Immature natural killer cell (primary cell): Measurements from ENCODE around the gene MRPL36. TPM values are rescaled to one million over a fixed set of nuclear protein-coding genes. Genes with fewer than 3 reads are reported as not detected.
"Not testable (repeated sequence)": the region's sequence is repeated elsewhere in the genome, so short reads cannot be mapped to it uniquely, and the experiment has no call there.

Experiments
- DNase-seq, 3 donors: peaks; one replicate each; pipeline ENCODE4 v3.0.0; 2022; ENCODE audit warnings: mixed read lengths in 1 of 3
- H3K27ac Mint-ChIP-seq, 6 donors: one replicate each; pipeline ENCODE4 v1.8.0; 2020; ENCODE audit warnings: mixed read lengths in 6 of 6, mild to moderate bottlenecking in 5 of 6, inconsistent platforms in 4 of 6, moderate library complexity in 3 of 6
- H3K27me3 Mint-ChIP-seq, 3 donors: one replicate each; pipeline ENCODE4 v1.8.0; 2020 to 2021; ENCODE audit warnings: low read depth in 3 of 3, mild to moderate bottlenecking in 3 of 3, mixed read lengths in 3 of 3, moderate library complexity in 3 of 3, inconsistent platforms in 1 of 3
- H3K36me3 Mint-ChIP-seq, 3 donors: one replicate each; pipeline ENCODE4 v1.8.0; 2020; ENCODE audit warnings: mixed read lengths in 3 of 3, inconsistent platforms in 2 of 3, mild to moderate bottlenecking in 2 of 3
- H3K4me1 Mint-ChIP-seq, 2 donors: one replicate each; pipeline ENCODE4 v1.8.0; 2020; ENCODE audit warnings: inconsistent platforms in 2 of 2, mild to moderate bottlenecking in 2 of 2, mixed read lengths in 2 of 2, moderate library complexity in 1 of 2
- H3K4me3 Mint-ChIP-seq, 5 donors: one replicate each; pipeline ENCODE4 v1.8.0; 2020; ENCODE audit warnings: mild to moderate bottlenecking in 5 of 5, mixed read lengths in 5 of 5, inconsistent platforms in 3 of 5, moderate library complexity in 3 of 5
- H3K9me3 Mint-ChIP-seq, 6 donors: one replicate each; pipeline ENCODE4 v1.8.0; 2020; ENCODE audit warnings: mild to moderate bottlenecking in 6 of 6, mixed read lengths in 6 of 6, inconsistent platforms in 4 of 6, moderate library complexity in 3 of 6
- polyA plus RNA-seq, 3 donors: library from polyadenylated mRNA; unstranded; fragments of 300-500 nt; fragmentation: Illumina TruSeq; gene quantifications; one replicate each; pipeline ENCODE4 v1.2.3, GENCODE V29; 2021

The MRPL36 gene
- polyA plus RNA-seq, 3 donors from 2014 or later = 86.5 to 142 (median 87.6) TPM

DNA sequence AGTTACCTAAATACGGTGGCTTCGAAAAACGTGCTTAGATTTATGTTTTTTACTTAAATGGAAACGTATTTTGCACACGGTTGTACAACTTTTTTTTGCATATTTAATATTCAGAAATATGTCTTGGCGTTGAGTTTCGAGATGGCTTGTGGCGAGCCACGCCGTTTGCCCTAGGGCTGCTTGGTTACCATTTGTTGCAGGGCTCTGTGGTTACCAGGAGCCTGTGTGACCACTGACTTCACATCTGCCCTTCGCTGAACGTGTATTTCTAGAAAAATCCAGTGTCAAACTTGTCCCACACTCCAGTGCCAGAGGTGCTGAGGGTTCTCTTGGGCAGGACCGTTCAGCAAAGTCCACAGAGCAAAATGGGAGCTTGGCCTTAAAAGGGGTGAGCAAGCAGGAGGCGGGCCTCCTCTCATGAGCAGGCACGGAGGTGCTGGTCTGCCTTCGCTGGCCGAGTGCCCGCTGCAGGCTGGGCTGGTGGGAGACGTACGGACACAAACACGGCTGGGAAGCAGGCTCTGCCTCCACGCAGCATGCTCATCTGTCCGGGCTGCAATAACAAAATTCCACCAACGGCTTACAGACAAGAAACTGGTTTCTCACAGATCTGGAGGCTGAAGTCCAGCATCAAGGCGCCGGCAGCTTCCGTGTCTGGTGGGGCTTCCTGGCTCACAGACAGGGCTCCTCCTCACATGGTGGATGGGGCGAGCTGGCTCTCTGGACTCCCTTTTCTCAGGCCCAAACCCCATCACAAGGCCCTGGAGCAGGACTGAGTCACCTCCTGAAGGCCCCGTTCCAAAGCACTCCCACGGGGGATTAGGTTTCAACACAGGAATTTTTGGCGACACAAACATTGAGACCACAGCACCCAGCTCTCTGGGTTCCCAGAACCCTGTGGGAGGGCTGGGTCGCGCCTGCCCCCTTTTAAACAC lies 5.4 kb downstream of the MRPL36 start:
- Mint-ChIP-seq H3K27me3 (peaks cover 0 to 8% (median 8%) of the 10 kb centered on the region in 3 donors), H3K9me3 (no peaks in the 10 kb centered on the region), H3K4me1 (peaks cover 32 to 53% of the 10 kb centered on the region in 2 donors), H3K4me3 (no peak overlapping the region), H3K36me3 (peaks cover 0 to 13% (median 6%) of the 10 kb centered on the region in 3 donors), H3K27ac (peak overlapping the region in 1 of 6 donors; percentile 34)
- DNase-seq = no peak

GRCh38 chr5:1793301-1793740 lies 6.3 kb downstream of the MRPL36 start:
- H3K9me3 Mint-ChIP-seq = no peaks in the 10 kb centered on the region
- H3K4me3 Mint-ChIP-seq = peak overlapping the region in 2 of 5 donors; percentile 73 to 74
- DNase-seq = no peak
- H3K27ac Mint-ChIP-seq = peak overlapping the region; percentile 85 to 96 (median 90)
- peaks cover 0 to 11% (median 6%) of the 10 kb centered on the region in 3 donors for H3K36me3 Mint-ChIP-seq
- H3K27me3 Mint-ChIP-seq = peaks cover 0 to 8% (median 8%) of the 10 kb centered on the region in 3 donors
- peaks cover 23 to 45% of the 10 kb centered on the region in 2 donors for H3K4me1 Mint-ChIP-seq

- Mint-ChIP-seq H3K9me3 (no peaks in the 10 kb centered on the region), H3K27me3 (peaks cover 0 to 8% (median 8%) of the 10 kb centered on the region in 3 donors), H3K4me1 (peaks cover 23 to 41% of the 10 kb centered on the region in 2 donors), H3K27ac (peak overlapping the region; percentile 85 to 96 (median 90)), H3K4me3 (peak overlapping the region; percentile 28 to 78 (median 73)), H3K36me3 (peaks cover 0 to 8% (median 6%) of the 10 kb centered on the region in 3 donors)
- DNase-seq = peak; percentile 55 to 80 (median 65)
Measured at GRCh38 chr5:1792842-1793266, 6.8 kb downstream of the MRPL36 start.

GRCh38 chr5:1791176-1791575 lies 8.5 kb downstream of the MRPL36 start:
- Mint-ChIP-seq H3K9me3 (no peaks in the 10 kb centered on the region), H3K27ac (peak overlapping the region in 5 of 6 donors; percentile 49 to 96 (median 87)), H3K36me3 (peaks cover 0 to 6% (median 4%) of the 10 kb centered on the region in 3 donors), H3K4me3 (peak overlapping the region in 1 of 5 donors; percentile 21), H3K27me3 (peaks cover 0 to 11% (median 8%) of the 10 kb centered on the region in 3 donors), H3K4me1 (peaks cover 23 to 31% of the 10 kb centered on the region in 2 donors)
- DNase-seq = no peak

DNA sequence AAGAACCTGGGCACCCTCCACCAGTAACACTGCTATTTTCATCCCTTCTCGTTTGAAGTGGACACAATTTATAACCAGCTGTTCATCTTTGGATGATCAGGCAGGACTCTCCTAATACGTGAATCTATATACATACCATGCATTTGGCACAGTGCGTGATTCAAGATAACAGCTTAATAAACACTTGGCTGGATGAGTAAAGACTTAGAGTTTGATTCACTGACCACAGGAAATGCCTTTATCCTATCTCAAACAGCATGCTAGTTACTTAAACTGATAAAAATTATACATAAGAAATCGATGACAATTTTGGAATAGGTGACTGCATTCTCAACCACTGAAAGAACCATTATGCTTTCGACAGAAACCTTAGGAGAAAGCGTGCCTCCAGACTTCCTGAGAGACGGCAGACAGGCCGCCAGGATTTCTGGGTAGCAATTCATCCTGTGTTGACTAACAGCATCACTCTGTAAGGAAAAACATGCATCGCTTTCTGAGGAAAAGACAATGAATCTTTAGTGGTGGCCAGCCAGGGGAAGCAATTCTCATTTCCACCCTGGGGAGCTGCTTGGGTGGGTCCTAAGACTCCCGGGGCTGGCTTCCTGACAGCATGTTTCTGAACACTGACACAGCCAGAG lies 9.7 kb downstream of the MRPL36 start:
- Mint-ChIP-seq H3K27ac (peak overlapping the region in 1 of 6 donors; percentile 14), H3K36me3 (peaks cover 0 to 6% (median 4%) of the 10 kb centered on the region in 3 donors), H3K4me1 (peaks cover 23 to 29% of the 10 kb centered on the region in 2 donors), H3K9me3 (no peaks in the 10 kb centered on the region), H3K27me3 (peaks cover 0 to 15% (median 10%) of the 10 kb centered on the region in 3 donors), H3K4me3 (no peak overlapping the region)
- DNase-seq = no peak

DNA sequence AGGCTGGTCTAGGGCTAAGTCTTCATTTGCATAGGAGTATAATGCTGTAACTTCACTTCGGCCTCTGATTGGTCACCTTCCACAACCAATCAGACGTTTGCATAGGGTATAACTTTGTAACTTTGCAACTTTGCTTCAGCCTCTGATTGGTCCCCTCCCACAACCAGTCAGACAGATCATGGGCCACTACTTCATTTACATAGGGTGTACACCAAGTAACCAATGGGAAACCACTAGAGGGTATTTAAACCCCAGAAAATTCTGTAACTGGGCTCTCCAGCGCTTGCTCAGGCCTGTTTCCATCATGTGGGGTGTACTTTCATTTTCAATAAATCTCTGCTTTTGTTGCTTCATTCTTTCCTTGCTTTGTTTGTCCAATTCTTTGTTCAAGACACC lies 10.2 kb downstream of the MRPL36 start:
- H3K9me3 Mint-ChIP-seq, H3K36me3 Mint-ChIP-seq, DNase-seq, H3K4me3 Mint-ChIP-seq, H3K27ac Mint-ChIP-seq: not testable (repeated sequence)
- peaks cover 0 to 16% (median 11%) of the 10 kb centered on the region in 3 donors for H3K27me3 Mint-ChIP-seq
- H3K4me1 Mint-ChIP-seq = peaks cover 23 to 27% of the 10 kb centered on the region in 2 donors

DNA sequence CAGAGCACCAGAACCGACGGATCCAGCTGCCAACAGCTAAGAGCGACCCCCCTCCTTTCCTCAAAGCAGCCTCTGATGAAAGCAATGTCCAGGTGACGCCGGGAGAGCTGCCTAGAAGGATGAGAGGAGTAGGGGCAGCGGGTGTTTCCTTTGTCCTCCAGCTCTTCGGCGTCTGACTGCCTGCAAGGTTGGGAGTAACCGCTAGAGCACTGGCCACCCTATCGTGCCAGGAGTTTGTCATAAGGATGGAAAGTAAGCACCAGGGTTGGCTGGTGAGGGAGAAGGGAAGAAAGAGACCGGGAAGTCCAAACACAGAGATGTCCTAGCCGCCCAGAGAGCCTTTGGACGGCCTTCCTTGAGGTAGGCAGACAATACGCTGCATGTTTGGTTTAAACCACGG lies 10.8 kb downstream of the MRPL36 start:
- DNase-seq = no peak
- H3K4me1 Mint-ChIP-seq = peaks cover 23 to 25% of the 10 kb centered on the region in 2 donors
- peaks cover 0 to 6% (median 4%) of the 10 kb centered on the region in 3 donors for H3K36me3 Mint-ChIP-seq
- no peak overlapping the region for H3K4me3 Mint-ChIP-seq
- H3K9me3 Mint-ChIP-seq = no peaks in the 10 kb centered on the region
- H3K27ac Mint-ChIP-seq = no peak overlapping the region
- peaks cover 0 to 16% (median 12%) of the 10 kb centered on the region in 3 donors for H3K27me3 Mint-ChIP-seq

DNA sequence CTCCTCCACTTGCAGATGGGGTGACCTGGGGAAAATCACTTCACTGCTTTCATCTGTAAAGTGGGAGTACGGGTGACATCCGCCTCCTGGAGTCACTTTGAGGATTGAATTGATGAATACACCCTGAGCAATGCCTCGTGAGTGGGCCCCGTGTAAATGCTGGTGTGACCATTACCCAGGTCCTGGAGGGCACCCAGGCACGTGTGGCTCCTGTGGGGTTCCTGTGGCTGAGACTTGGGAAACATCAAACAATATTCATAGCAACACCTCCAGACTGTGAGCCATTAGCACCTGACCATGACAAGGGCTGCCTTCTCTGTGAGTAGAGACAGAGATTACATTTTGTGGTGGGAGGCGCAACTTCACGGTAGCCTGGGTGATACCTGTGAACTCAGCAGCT lies 11.4 kb downstream of the MRPL36 start:
- DNase-seq = no peak
- Mint-ChIP-seq H3K4me1 (peaks cover 18 to 20% of the 10 kb centered on the region in 2 donors), H3K9me3 (no peaks in the 10 kb centered on the region), H3K27me3 (peaks cover 0 to 16% (median 12%) of the 10 kb centered on the region in 3 donors), H3K4me3 (no peak overlapping the region), H3K36me3 (peaks cover 0 to 6% (median 4%) of the 10 kb centered on the region in 3 donors), H3K27ac (no peak overlapping the region)

DNA sequence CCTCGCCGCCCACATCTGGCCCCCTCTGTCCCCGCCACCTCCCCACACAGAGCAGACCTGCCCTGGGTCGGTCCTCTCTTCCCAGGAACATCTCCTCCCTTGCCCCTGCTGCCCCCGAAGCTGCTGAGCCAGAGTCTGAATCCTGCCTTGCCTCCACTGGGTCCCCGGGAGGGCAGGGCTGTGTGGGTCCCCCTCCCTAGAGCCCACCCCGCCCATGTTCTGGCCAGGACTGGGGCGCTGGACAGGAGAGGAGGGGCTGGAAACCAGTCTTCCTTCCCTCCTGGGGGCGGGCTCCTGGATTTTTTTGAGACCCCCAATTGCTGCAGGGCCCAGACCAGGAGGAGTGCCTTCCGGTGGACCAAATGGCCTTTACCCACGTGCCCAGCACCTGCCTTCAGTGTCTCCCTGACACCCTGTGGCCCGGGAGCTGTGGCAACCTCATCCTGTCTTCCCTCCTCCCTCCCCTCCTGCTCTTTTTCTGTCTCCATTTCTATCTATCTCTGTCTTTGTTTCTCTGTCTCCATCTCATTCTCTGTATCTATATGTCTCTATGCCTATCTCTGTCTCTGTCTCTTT lies 12.1 kb downstream of the MRPL36 start:
- Mint-ChIP-seq H3K27ac (peak overlapping the region in 1 of 6 donors; percentile 54), H3K36me3 (peaks cover 0 to under 1% (median 0%) of the 10 kb centered on the region in 3 donors), H3K9me3 (no peaks in the 10 kb centered on the region), H3K4me3 (no peak overlapping the region), H3K4me1 (peaks cover 12 to 14% of the 10 kb centered on the region in 2 donors), H3K27me3 (peaks cover 0 to 10% (median 7%) of the 10 kb centered on the region in 3 donors)
- no peak for DNase-seq

DNA sequence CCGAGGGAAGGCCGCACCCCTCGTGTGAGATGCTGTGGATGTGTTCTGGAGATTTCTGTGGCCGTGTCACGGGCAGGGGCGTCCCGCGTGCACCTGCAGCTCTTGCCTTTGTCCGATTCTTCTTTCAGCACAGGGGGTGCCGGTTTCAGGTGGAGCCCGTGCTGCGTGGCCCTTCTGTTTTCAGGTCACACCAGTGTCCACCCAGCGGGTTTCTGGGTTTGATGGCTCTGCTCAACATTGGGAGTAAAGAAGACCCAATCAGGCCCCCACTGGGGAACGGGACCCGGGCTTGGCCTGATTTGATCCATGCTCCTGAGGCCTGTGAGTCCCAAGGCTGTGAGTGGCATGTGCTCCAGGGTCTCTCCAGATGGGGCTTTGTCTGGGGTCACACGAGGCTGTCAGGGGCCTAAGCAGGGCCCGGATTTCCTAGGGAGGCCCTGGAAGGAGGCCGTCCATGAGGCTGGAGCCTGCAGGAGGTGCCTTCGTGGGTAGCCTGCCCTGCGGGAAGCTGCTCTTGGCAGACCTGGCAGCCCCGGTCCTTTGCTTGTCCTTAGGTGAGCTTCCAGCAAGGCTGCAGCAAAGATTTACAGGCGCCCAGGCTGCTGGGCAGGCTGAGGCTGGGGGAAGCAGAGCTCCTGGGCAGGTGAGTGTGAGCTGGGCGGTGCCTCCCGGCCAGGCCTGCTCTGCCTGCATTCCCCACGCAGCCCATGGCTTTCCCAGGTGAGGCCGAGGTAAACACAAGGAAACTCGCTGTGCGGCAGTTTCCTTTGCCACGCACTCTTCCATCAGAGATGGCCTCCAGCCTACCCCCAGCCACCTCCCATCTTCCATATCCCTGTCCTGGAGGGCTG lies 12.8 kb downstream of the MRPL36 start:
- H3K36me3 Mint-ChIP-seq = no peaks in the 10 kb centered on the region
- H3K4me1 Mint-ChIP-seq = peaks cover 5 to 7% of the 10 kb centered on the region in 2 donors
- H3K4me3 Mint-ChIP-seq = no peak overlapping the region
- peaks cover 0 to 8% (median 7%) of the 10 kb centered on the region in 3 donors for H3K27me3 Mint-ChIP-seq
- no peaks in the 10 kb centered on the region for H3K9me3 Mint-ChIP-seq
- DNase-seq = no peak
- no peak overlapping the region for H3K27ac Mint-ChIP-seq

DNA sequence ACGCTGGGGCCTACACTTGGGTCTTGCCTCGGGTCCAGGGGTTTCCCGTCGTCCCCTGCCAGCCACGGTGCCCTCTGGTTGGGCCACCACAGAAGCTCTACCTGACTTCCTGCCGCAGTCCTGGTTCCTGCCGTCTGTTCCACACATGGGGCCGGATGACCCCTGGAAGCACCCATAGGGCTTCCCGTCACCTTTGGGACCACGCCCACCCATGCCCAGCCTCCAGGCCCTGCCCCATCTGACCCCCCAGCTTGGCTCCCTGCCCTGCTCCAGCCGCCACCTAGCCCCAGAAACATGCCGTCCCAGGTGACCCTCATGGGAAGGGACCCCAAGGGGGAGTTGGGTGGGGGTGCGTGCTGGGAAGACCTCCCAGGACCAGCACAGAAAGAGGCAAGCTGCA lies 13.7 kb downstream of the MRPL36 start:
- Mint-ChIP-seq H3K27me3 (peaks cover 0 to 15% (median 7%) of the 10 kb centered on the region in 3 donors), H3K4me3 (no peak overlapping the region), H3K36me3 (no peaks in the 10 kb centered on the region), H3K4me1 (no peaks in the 10 kb centered on the region), H3K9me3 (no peaks in the 10 kb centered on the region), H3K27ac (no peak overlapping the region)
- no peak for DNase-seq

- no peaks in the 10 kb centered on the region for H3K4me1 Mint-ChIP-seq
- no peak overlapping the region for H3K4me3 Mint-ChIP-seq
- H3K36me3 Mint-ChIP-seq = no peaks in the 10 kb centered on the region
- peaks cover 0 to 15% (median 6%) of the 10 kb centered on the region in 3 donors for H3K27me3 Mint-ChIP-seq
- no peak for DNase-seq
- H3K27ac Mint-ChIP-seq = no peak overlapping the region
- no peaks in the 10 kb centered on the region for H3K9me3 Mint-ChIP-seq
Measured at GRCh38 chr5:1785062-1785461, 14.6 kb downstream of the MRPL36 start.
